GM12878 (cell line): ENCODE results near the gene CAPZB. TPM values are rescaled to one million over a fixed set of nuclear protein-coding genes. Genes with fewer than 3 reads are reported as not detected.

Source experiments
- ATAC-seq: fragments of 200-7000 bp; cut with Tn5 transposase; 3 replicates; pipeline ENCODE4 v1.9.1; 2020; ENCODE audit warnings: mild to moderate bottlenecking, moderate library complexity
- BruUV-seq: library from RNA; stranded (reverse); fragments of 400-500 nt; replicated peaks from 2 replicates; lab custom pipeline; 2021; lab: Mats Ljungman, UMichigan
- CTCF ChIA-PET: fragments of 300-600 bp; sonication (Branson Sonifier 250); formaldehyde crosslinking; extraction: SDS; loops from one replicate; lab custom pipeline; 2021; ENCODE audit warnings: inconsistent platforms; lab: Yijun Ruan, JAX
- POLR2A ChIA-PET: fragments of 350-600 bp; formaldehyde crosslinking; extraction: SDS; loops from one replicate; lab custom pipeline; 2021; ENCODE audit warnings: inconsistent platforms; lab: Charles Lee
- RAD21 ChIA-PET: fragments of 300-600 bp; sonication (Branson Sonifier 250); formaldehyde crosslinking; loops from one replicate; lab custom pipeline; 2023; ENCODE audit warnings: antibody characterized with exemption; ENCODE audit not compliant: unreplicated experiment; lab: Charles Lee
- SMC1A ChIA-PET: fragments of 300-600 bp; sonication (Branson Sonifier 250); formaldehyde crosslinking; loops from one replicate; lab custom pipeline; 2023; ENCODE audit not compliant: unreplicated experiment, uncharacterized antibody; lab: Charles Lee
- DNase-seq: peaks from one replicate; pipeline ENCODE4 v3.0.0-alpha.2; 2011; ENCODE audit warnings: low read depth, low spot score
- FAIRE-seq: peaks from 3 replicates; lab custom pipeline; 2011; peaks lifted over from hg19 to GRCh38; lab: Jason Lieb, UNC
- H2AFZ ChIP-seq: 2 replicates; pipeline ENCODE4 v1.6.0; 2011; ENCODE audit warnings: low read depth, low read length, control low read depth; ENCODE audit not compliant: control insufficient read depth
- H3K27ac ChIP-seq: 2 replicates; pipeline ENCODE4 v1.5.1; 2011; ENCODE audit warnings: control low read depth; ENCODE audit not compliant: control insufficient read depth, insufficient read depth
- H3K27me3 ChIP-seq, 2 experiments: replicated peaks in 1 of 2; 2 replicates each; pipeline versions ENCODE4 v1.6.0 to v1.6.1; 2011; ENCODE audit warnings: low read length in 1 of 2; ENCODE audit not compliant: control insufficient read depth in 2 of 2, insufficient read depth in 2 of 2
- H3K36me3 ChIP-seq, 2 experiments: 2 replicates each; pipeline ENCODE4 v1.5.1; 2011; ENCODE audit warnings: low read length in 1 of 2; ENCODE audit not compliant: control insufficient read depth in 2 of 2, insufficient read depth in 2 of 2
- H3K4me1 ChIP-seq: 2 replicates; pipeline ENCODE4 v1.6.1; 2011; ENCODE audit warnings: mild to moderate bottlenecking, low read length, moderate library complexity, mixed read lengths; ENCODE audit not compliant: control insufficient read depth, insufficient read depth
- H3K4me2 ChIP-seq: 2 replicates; pipeline ENCODE4 v1.6.0; 2011; ENCODE audit warnings: control low read depth; ENCODE audit not compliant: control insufficient read depth, insufficient read depth
- H3K4me3 ChIP-seq: fragments of 200-600 bp; sonication (generic); 2 replicates; pipeline ENCODE4 v1.5.1; 2016
- H3K79me2 ChIP-seq: 2 replicates; pipeline ENCODE4 v1.6.0; 2011; ENCODE audit warnings: low read length; ENCODE audit not compliant: control insufficient read depth, insufficient read depth
- H3K9ac ChIP-seq: 2 replicates; pipeline ENCODE4 v1.8.0; 2011; ENCODE audit warnings: low read length, control low read depth, mixed read lengths; ENCODE audit not compliant: control insufficient read depth, insufficient read depth
- H3K9me3 ChIP-seq: replicated peaks from 3 replicates; pipeline ENCODE4 v1.5.1; 2011; ENCODE audit warnings: mild to moderate bottlenecking, low read length; ENCODE audit not compliant: control insufficient read depth, insufficient read depth
- H4K20me1 ChIP-seq: 2 replicates; pipeline ENCODE4 v1.6.0; 2011; ENCODE audit not compliant: control insufficient read depth, insufficient read depth
- ATF3 ChIP-seq: IDR thresholded peaks from 2 replicates; pipeline ENCODE4 v1.6.1; 2011; ENCODE audit warnings: low read depth, mild to moderate bottlenecking, low read length, moderate library complexity, borderline replicate concordance; ENCODE audit errors: extremely low read depth
- BMI1 ChIP-seq: fragments of 450-650 bp; IDR thresholded peaks from 2 replicates; pipeline ENCODE4 v1.6.1; 2016; ENCODE audit warnings: mild to moderate bottlenecking, moderate library complexity, borderline replicate concordance
- CHD4 ChIP-seq: fragments of 200-600 bp; sonication (generic); IDR thresholded peaks from 2 replicates; pipeline ENCODE4 v1.6.1; 2016; ENCODE audit warnings: mild to moderate bottlenecking
- EP300 ChIP-seq, 2 experiments: fragments of 150-350 bp in 1 of 2; IDR thresholded peaks; 2 replicates each; pipeline ENCODE4 v1.6.1; 2011 to 2012; ENCODE audit warnings: low read depth in 2 of 2, low read length in 2 of 2, borderline replicate concordance in 1 of 2, improper control_type of control experiment in 1 of 2, inconsistent platforms in 1 of 2; ENCODE audit not compliant: control insufficient read depth in 1 of 2
- RBBP5 ChIP-seq: fragments of 200-600 bp; sonication (generic); conservative IDR thresholded peaks from 2 replicates; pipeline ENCODE4 v1.6.1; 2016
- TAF1 ChIP-seq: IDR thresholded peaks from 2 replicates; pipeline ENCODE4 v1.6.1; 2011; ENCODE audit warnings: mild to moderate bottlenecking, low read depth, low read length, borderline replicate concordance
- TCF7 ChIP-seq: IDR thresholded peaks from 2 replicates; pipeline ENCODE4 v1.6.1; 2014; ENCODE audit warnings: antibody characterized with exemption, borderline replicate concordance
- WGBS: methylation state at CpG from one replicate; pipeline ENCODE4 v1.1.6; 2016; ENCODE audit warnings: low lambda C conversion rate; ENCODE audit not compliant: insufficient replicate concordance, insufficient coverage; ENCODE audit errors: missing lambda C conversion rate; 5-methylcytosine and 5-hydroxymethylcytosine counted together
- in situ Hi-C: fragments of 300-500 bp; cut with MboI; formaldehyde crosslinking; loops from 9 replicates; pipeline ENCODE4 v1.14.3; 2018; ENCODE audit warnings: mixed read lengths
- intact Hi-C: fragments of 100-400 bp; cut with micrococcal nuclease; formaldehyde crosslinking; loops from one replicate; pipeline ENCODE4 v1.14.2; 2022; ENCODE audit not compliant: unreplicated experiment
- polyA plus RNA-seq, 11 experiments: library from polyadenylated mRNA; depleted of rRNA in 4 of 11; unstranded in 6 of 11; stranded (reverse) in 5 of 11; fragments of >200 nt; fragmentation: Nextera tagmentation in 4 of 11; fragmentation: Illumina TruSeq in 1 of 11; extraction: Ambion mirVana in 4 of 11; extraction: Trizol in 1 of 11; gene quantifications; 1 replicate in 1 of 11; 2 replicates in 10 of 11; pipeline versions ENCODE4 v1.2.1 to v1.2.3, GENCODE V29; 2011 to 2016; ENCODE audit warnings: inconsistent platforms in 2 of 11, missing spikeins in 2 of 11, low read depth in 1 of 11
- total RNA-seq, 4 experiments: library from RNA; depleted of rRNA in 3 of 4; stranded (reverse); fragments of >200 nt in 3 of 4; fragmentation: Illumina TruSeq in 1 of 4; extraction: Trizol in 1 of 4; gene quantifications; 2 replicates each; pipeline versions ENCODE4 v1.2.1 to v1.2.3, GENCODE V29; 2013 to 2021

The CAPZB gene
- total and polyA plus RNA-seq, 10 of the 15 experiments (the other 5 are each of a cell fraction or from before 2014, with no cell fraction given): 104 to 454 (median 213) TPM

GRCh38 chr1:19456968-19457441 lies 28.3 kb downstream of the CAPZB start:
- Histone ChIP-seq H3K4me1 (peaks cover 60% of the 10 kb centered on the region), H3K27ac (no peak overlapping the region), H3K4me2 (no peak overlapping the region), H3K9ac (no peak overlapping the region), H3K79me2 (peaks cover 93% of the 10 kb centered on the region), H3K27me3 (no peaks in the 10 kb centered on the region), H2AFZ (no peak overlapping the region), H3K9me3 (no peaks in the 10 kb centered on the region), H4K20me1 (peaks cover 18% of the 10 kb centered on the region), H3K4me3 (no peak overlapping the region), H3K36me3 (peaks cover 0 to 5% of the 10 kb centered on the region in 2 experiments; a peak in 2 of 4 replicates)
- ChIA-PET RAD21 (no interaction called here), SMC1A (interaction anchor here (1.0 kb wide), 1 partner anchor 27 kb away, joined by 3 read pairs; no protein-coding TSS in a partner anchor), POLR2A (interaction anchor here (1.3 to 1.5 kb wide), 2 partner anchors 10 to 17 kb away, joined by 3 read pairs; no protein-coding TSS in a partner anchor), CTCF (no interaction called here)
- intact Hi-C loops: no loop called here
- FAIRE-seq (no peak), ATAC-seq (no peak), DNase-seq (no peak)
- WGBS: 100% methylated on average over 9 of the region's 9 CpGs
- BruUV-seq: no TSS peak
- in situ Hi-C loops: no loop called here
- TF ChIP-seq RBBP5: no peak
- TF ChIP-seq EP300 (IDR thresholded peaks at IDR 0.05; ENCODE audit: borderline replicate concordance in 1 of 2, control insufficient read depth in 1 of 2, low read depth in 2 of 2, low read length in 2 of 2): no peak
- no peak for TF ChIP-seq TCF7
- no peak for TF ChIP-seq BMI1
- no peak for TF ChIP-seq TAF1
- TF ChIP-seq CHD4: no peak
- no peak for TF ChIP-seq ATF3
